NCI-H526 (cell line): ENCODE measurements around the gene TMEFF2.

Source experiments
- DNase-seq, 2 experiments: peaks; one replicate each; lab custom pipeline; 2025; lab: John Stamatoyannopoulos, UW

The TMEFF2 gene

GRCh38 chr2:192011196-192011595 is 183.5 kb downstream of the TMEFF2 start:
- DNase-seq: no peak

- DNase-seq: no peak
These were observed 184.7 kb downstream of the TMEFF2 start for GRCh38 chr2:192010073-192010472.

- no peak for DNase-seq
These were observed 187.0 kb downstream of the TMEFF2 start for GRCh38 chr2:192007581-192008228.

- DNase-seq: no peak
These were observed 189.5 kb downstream of the TMEFF2 start for GRCh38 chr2:192005211-192005610.

- DNase-seq: no peak
These were observed 190.4 kb downstream of the TMEFF2 start for GRCh38 chr2:192004188-192004963.

GRCh38 chr2:192002418-192002817 is 192.3 kb downstream of the TMEFF2 start:
- DNase-seq: no peak

- no peak for DNase-seq
These were observed 194.3 kb downstream of the TMEFF2 start for GRCh38 chr2:192000196-192000980.

GRCh38 chr2:191999101-191999841 is 195.5 kb downstream of the TMEFF2 start:
- DNase-seq: no peak

- no peak for DNase-seq
These were observed 199.4 kb downstream of the TMEFF2 start for GRCh38 chr2:191995285-191995684.

- no peak for DNase-seq
These were observed 200.0 kb downstream of the TMEFF2 start for GRCh38 chr2:191994749-191995148.

- DNase-seq: no peak
These were observed 203.3 kb downstream of the TMEFF2 start for GRCh38 chr2:191991442-191991841.

- no peak for DNase-seq
These were observed 209.0 kb downstream of the TMEFF2 start for GRCh38 chr2:191985740-191986139.

GRCh38 chr2:191983591-191983990 is 211.1 kb downstream of the TMEFF2 start:
- no peak for DNase-seq

- DNase-seq: no peak
These were observed 211.5 kb downstream of the TMEFF2 start for GRCh38 chr2:191983186-191983585.

GRCh38 chr2:191981706-191982105 is 213.0 kb downstream of the TMEFF2 start:
- DNase-seq: no peak

GRCh38 chr2:191980483-191980882 is 214.2 kb downstream of the TMEFF2 start:
- DNase-seq: no peak

GRCh38 chr2:191979221-191979730 is 215.5 kb downstream of the TMEFF2 start:
- DNase-seq: peak in 1 of 2 experiments; percentile 10

GRCh38 chr2:191977754-191978153 is 217.0 kb downstream of the TMEFF2 start:
- DNase-seq: no peak

GRCh38 chr2:191976436-191976835 is 218.3 kb downstream of the TMEFF2 start:
- no peak for DNase-seq

- DNase-seq: no peak
These were observed 220.1 kb downstream of the TMEFF2 start for GRCh38 chr2:191974676-191975075.

GRCh38 chr2:191970867-191971266 is 223.9 kb downstream of the TMEFF2 start:
- no peak for DNase-seq

- DNase-seq: no peak
These were observed 226.6 kb downstream of the TMEFF2 start for GRCh38 chr2:191968120-191968519.
